GM10248 (cell line): ENCODE results near the gene DAZAP1.

Experiments
- CTCF ChIA-PET: fragments of 300-600 bp; sonication (Branson Sonifier 250); formaldehyde crosslinking; extraction: SDS; loops from one replicate; lab custom pipeline; 2021; ENCODE audit warnings: antibody characterized with exemption; lab: Yijun Ruan, JAX
- POLR2A ChIA-PET: fragments of 350-650 bp; sonication (Branson Sonifier 250); formaldehyde crosslinking; extraction: SDS; loops from one replicate; lab custom pipeline; 2020; ENCODE audit warnings: antibody characterized with exemption; lab: Yijun Ruan, JAX
- DNase-seq: peaks from one replicate; pipeline ENCODE4 v3.0.0; 2012; ENCODE audit errors: extremely low spot score
- TF ChIP-seq, protein P1 (sequence below): IDR thresholded peaks from 2 replicates; pipeline ENCODE4 v1.5.1; 2012; ENCODE audit warnings: mild to moderate bottlenecking, low read depth; ENCODE audit errors: extremely low read depth, missing control alignments, control extremely low read depth

DAZAP1 gene

GRCh38 chr19:1410136-1410786, 2.9 kb downstream of the DAZAP1 start:
- TF ChIP-seq, protein P1, sequence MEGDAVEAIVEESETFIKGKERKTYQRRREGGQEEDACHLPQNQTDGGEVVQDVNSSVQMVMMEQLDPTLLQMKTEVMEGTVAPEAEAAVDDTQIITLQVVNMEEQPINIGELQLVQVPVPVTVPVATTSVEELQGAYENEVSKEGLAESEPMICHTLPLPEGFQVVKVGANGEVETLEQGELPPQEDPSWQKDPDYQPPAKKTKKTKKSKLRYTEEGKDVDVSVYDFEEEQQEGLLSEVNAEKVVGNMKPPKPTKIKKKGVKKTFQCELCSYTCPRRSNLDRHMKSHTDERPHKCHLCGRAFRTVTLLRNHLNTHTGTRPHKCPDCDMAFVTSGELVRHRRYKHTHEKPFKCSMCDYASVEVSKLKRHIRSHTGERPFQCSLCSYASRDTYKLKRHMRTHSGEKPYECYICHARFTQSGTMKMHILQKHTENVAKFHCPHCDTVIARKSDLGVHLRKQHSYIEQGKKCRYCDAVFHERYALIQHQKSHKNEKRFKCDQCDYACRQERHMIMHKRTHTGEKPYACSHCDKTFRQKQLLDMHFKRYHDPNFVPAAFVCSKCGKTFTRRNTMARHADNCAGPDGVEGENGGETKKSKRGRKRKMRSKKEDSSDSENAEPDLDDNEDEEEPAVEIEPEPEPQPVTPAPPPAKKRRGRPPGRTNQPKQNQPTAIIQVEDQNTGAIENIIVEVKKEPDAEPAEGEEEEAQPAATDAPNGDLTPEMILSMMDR: no peak
- CTCF ChIA-PET: interaction anchor here (0.9 to 1.0 kb wide), 2 partner anchors 27 to 130 kb away, joined by 3 read pairs; no protein-coding TSS in a partner anchor
- POLR2A ChIA-PET: interaction anchor here (0.7 to 1.3 kb wide), 3 partner anchors 9 to 148 kb away, joined by 3 to 4 read pairs (median 4); no protein-coding TSS in a partner anchor

GRCh38 chr19:1410789-1411188, 3.4 kb downstream of the DAZAP1 start:
- no peak for DNase-seq
- TF ChIP-seq, protein P1: no peak
- ChIA-PET CTCF (no interaction called here), POLR2A (no interaction called here)

More at GRCh38 chr19:1410136-1410786, 2.9 kb downstream of the DAZAP1 start:
- no peak for DNase-seq

DNA sequence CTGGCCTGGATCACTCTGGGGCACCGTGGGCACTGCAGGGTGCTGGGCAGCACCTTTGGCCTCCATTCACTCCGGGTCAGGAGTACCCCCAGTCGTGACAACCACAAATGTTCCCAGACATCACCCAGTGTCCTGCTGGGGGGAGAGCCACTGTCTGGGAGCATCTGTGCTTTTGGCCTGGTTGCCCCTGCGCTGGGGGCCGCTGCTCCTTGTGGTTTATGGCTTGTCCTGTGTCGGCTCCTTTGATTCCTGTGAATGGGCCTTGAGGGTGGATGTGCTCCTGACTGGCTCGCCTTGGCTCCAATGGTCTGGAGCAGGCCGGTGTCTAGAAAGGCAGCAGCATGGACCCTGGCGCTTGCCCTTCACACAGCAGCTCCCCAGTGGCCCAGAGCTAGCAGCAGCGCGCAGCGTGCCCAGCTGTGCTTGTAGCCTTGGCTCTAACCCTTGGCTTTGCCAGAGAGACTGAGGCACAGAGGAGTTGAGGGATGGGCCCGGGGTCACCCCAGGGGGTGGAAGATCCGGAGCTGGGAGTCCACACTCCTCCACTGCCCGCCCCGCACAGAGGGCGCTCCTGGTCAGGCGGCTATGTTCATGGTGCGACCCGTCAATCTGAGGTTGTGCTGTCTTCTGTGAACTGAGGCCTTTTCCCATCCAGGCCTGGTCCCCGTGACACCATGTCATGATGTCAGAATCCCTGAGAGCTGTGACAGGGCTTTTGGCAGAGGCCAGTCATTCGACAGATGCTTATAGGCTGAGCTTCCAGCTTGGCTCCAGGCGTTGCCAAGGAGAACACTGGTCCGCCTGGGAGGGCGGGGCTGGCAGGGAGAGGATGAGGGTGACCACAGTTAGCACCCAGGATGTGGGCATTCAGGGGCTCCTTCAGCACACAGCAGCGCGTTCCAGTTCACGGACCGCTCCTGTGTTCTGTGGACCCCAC, 4.1 kb downstream of the DAZAP1 start:
- ChIA-PET POLR2A (no interaction called here), CTCF (interaction anchor here (1.0 kb wide), 1 partner anchor 15 kb away, joined by 3 read pairs; no protein-coding TSS in a partner anchor)
- DNase-seq: no peak
- TF ChIP-seq, protein P1: no peak

- CTCF ChIA-PET: interaction anchor here (1.4 to 1.9 kb wide), 2 partner anchors 25 to 97 kb away, joined by 3 to 5 read pairs; no protein-coding TSS in a partner anchor
These were observed 5.0 kb downstream of the DAZAP1 start for GRCh38 chr19:1412323-1412923.

DNA sequence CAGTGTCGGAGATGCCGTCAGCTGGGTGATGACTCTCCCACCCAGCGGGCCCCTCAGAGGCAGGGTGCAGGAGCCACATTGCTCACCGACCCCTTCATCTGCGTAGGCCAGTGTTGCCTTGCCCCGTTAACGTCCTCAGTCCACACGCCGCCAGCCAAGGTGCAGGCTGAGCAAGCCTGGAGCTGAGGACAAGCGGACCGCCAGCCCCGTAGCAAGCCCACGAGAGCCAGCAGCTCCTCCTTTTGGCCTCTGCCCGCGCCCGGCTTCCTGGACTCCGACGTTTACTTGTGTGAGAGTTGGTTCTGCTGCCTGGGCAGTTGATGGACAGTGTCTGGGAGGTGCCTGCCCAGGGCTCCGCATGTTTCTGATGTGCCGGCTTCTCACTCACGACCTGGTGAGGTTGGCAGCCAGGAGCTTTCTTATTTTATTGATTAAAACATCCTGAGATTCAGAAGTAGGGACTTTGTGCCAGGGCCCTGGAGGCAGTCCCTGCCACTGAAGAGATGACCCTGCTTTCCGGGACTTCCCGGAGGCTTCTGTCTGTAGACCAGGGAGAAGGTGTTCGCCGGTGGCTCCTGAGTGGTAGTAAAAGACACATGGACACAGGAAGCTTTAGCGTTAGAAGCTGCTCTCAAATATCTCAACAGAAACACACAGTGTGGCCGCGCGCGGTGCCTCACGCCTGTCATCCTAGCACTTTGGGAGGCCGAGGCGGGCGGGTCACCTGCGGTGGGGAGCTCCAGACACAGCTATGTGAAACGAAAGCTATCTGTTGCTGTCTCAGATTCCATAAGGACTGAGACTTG, 5.8 kb downstream of the DAZAP1 start:
- TF ChIP-seq, protein P1: no peak
- POLR2A ChIA-PET: interaction anchor here (0.7 kb wide), 1 partner anchor 1804 kb away, joined by 3 read pairs; no protein-coding TSS in a partner anchor
- CTCF ChIA-PET: interaction anchor here (1.3 to 1.9 kb wide), 4 partner anchors 23 to 98 kb away, joined by 3 to 5 read pairs (median 3); partner anchors contain the start of gene RPS15
- no peak for DNase-seq

More at GRCh38 chr19:1412323-1412923, 5.0 kb downstream of the DAZAP1 start:
- POLR2A ChIA-PET: no interaction called here
- TF ChIP-seq, protein P1: no peak
- DNase-seq: no peak
